ENCODE results near the gene TFF3.

The TFF3 gene

DNA sequence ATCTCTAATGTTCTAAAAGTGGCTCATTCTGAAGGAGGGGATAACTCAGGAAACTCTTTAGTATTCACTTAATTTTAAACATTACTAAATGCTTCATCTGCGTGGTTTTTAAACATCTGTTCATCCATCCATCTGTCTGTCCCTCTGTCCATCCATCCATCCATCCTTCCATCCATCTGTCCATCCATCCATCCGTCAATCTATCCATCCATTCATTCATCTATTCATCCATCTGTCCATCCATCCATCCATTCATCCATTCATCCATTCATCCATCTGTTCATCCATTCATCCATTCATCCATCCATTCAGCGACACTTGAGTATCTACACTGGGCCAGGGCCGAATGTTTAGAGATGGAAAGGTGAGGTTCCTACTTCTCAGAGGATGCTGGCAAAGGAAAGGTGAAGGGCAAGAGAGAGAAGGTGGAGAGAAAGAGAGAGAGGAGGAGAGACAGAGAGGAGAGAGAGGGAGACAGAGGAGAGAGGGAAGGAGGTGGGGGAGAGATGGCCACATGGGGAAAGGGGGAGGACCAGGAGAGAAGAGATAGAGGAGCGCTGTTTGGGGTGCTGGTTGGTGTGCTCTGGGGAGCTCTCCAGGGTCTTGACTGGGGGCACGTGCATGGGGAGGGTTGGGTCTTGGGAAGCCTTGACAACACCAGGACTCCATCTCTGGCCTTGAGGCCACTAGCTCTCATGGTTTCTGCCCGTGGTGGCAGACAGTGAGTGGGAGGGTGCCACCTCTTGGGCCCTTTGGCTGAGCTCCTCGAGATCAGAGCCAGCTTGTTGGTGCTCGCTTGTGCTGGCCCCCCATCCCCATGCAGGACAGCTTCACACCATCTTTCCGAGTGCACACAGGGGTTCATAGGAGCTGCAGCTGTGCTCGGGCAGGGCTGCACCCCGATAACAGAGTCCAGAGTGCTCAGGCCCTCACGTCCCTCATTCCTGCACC is 50.7 kb downstream of the TFF3 start:
- no peak for DNase-seq

DNA sequence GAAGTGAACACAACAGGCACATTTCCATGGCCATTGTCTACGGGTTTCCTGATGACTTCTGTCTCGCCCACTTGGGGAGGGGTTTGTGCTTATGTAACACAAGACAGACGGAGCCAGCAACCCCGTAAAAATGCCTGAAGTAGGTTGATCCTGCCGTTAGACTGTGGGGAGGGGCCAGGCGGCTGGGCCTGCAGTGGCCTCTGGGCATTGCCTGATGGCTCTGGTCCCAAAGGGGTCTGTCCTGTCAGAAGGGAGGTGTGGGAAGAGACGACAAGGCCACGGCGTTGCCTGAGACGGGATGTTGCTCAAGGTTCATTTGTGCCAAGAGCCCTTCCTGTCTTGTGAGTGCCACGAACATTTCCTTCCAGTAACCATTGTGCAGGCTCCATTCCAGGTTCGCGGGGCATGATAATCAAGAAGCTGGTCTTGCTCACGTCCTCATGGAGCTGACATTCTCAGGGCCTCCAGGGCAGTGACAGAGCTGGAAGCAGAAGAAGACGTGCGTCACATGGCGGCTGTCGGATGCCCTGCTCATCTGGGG is 51.5 kb downstream of the TFF3 start:
- no peak for DNase-seq

DNA sequence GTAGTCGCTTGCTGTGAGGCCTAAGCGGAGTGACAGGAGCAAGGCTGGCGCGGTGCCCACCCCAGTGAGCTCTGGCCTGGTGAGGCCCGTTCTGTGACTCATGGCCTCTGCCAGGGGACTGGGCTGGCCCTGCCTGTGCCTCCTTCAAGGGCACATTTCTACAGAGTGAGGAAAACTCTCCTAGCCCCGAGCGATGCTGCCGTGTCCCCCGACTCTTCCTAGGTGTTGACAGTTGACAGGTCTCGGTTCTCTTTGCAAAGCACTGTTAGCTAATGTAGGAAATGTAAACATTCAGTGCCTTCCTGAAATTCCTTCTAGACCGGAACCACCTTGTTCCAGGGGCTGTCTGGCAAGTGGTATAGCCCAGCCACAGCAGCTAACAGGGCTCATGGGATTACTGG is 52.4 kb downstream of the TFF3 start:
- DNase-seq = peak; percentile 61

DNA sequence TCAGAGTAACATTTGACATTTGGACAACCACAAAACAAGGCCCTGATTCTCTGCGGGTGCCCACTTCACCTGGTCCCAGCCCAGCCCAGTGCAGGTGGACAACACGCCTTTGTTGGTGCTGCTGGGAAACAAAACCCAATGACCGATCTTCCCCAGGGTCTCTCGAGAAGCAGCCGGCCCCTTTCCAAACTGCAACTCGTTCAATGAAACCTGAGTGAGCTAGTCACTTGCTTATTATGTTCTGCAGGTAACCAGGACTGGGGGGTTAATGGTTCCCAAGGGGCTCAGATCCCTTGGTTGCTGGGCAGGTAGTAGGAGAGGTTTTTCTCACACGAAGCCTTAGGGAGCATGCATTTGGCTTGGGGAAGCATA is 53.4 kb downstream of the TFF3 start:
- DNase-seq = peak; percentile 32

Measured in NCI-H510A treated with DMSO at 0.1 percent for 48 hours (cell line).